Heart left ventricle (tissue), 16 donors: Measurements from ENCODE around the gene VPS54. TPM values are rescaled to one million over a fixed set of nuclear protein-coding genes. Genes with fewer than 3 reads are reported as not detected.

ENCODE experiments used
- ATAC-seq, 4 donors: fragments of 200-7000 bp; cut with Tn5 transposase; one replicate each; pipeline ENCODE4 v1.9.1; 2020 to 2022; ENCODE audit warnings: moderate library complexity in 4 of 4, mild to moderate bottlenecking in 3 of 4, moderate number of reproducible peaks in 1 of 4
- DNase-seq, 5 donors: peaks; one replicate each; pipeline ENCODE4 v3.0.0-alpha.2; 2020
- H3K27ac ChIP-seq, 12 donors: fragments of 200-600 bp; sonication (generic) in 4 of 12; one replicate each; pipeline versions ENCODE4 v1.5.0 to v1.8.0; 2016 to 2022; ENCODE audit warnings: mild to moderate bottlenecking in 2 of 12
- H3K27me3 ChIP-seq, 9 donors: fragments of 200-600 bp; sonication (generic) in 2 of 9; one replicate each; pipeline versions ENCODE4 v1.5.1 to v1.8.0; 2016 to 2022; ENCODE audit warnings: mild to moderate bottlenecking in 3 of 9
- H3K36me3 ChIP-seq, 9 donors: fragments of 200-600 bp; sonication (generic) in 2 of 9; one replicate each; pipeline versions ENCODE4 v1.5.0 to v1.8.0; 2018 to 2022; ENCODE audit warnings: mild to moderate bottlenecking in 2 of 9
- H3K4me1 ChIP-seq, 12 donors: fragments of 200-600 bp; sonication (generic) in 4 of 12; one replicate each; pipeline versions ENCODE4 v1.5.0 to v1.8.0; 2016 to 2022; ENCODE audit warnings: mild to moderate bottlenecking in 3 of 12
- H3K4me3 ChIP-seq, 12 donors: fragments of 200-600 bp; sonication (generic) in 4 of 12; one replicate each; pipeline versions ENCODE4 v1.5.0 to v1.8.0; 2017 to 2022; ENCODE audit warnings: mild to moderate bottlenecking in 9 of 12, moderate library complexity in 4 of 12
- H3K9me3 ChIP-seq, 12 donors: fragments of 200-600 bp; sonication (generic) in 4 of 12; one replicate each; pipeline versions ENCODE4 v1.5.0 to v1.8.0; 2016 to 2022; ENCODE audit warnings: mild to moderate bottlenecking in 1 of 12
- CTCF ChIP-seq, 12 donors: fragments of 200-600 bp; sonication (generic) in 4 of 12; IDR thresholded peaks; one replicate each; pipeline versions ENCODE4 v1.5.0 to v1.8.0; 2018 to 2022; ENCODE audit warnings: antibody characterized with exemption in 12 of 12, mild to moderate bottlenecking in 5 of 12
- POLR2A ChIP-seq, 2 donors: fragments of 450-650 bp; IDR thresholded peaks; one replicate each; pipeline ENCODE4 v1.6.1; 2017; ENCODE audit warnings: antibody characterized with exemption in 2 of 2, mild to moderate bottlenecking in 2 of 2, moderate library complexity in 2 of 2
- WGBS, 4 donors: extraction: QIAGEN DNeasy Blood & Tissue Kit in 2 of 4; methylation state at CpG; one replicate each; pipeline versions ENCODE4 v1.1.5 to v1.1.7; 2013 to 2018; 5-methylcytosine and 5-hydroxymethylcytosine counted together
- intact Hi-C, 10 donors: fragments of 100-400 bp; cut with DNase I; formaldehyde crosslinking; loops; one replicate each; pipeline versions ENCODE4 v1.11.1 to v1.14.2; 2022
- polyA plus RNA-seq, 2 donors: library from polyadenylated mRNA; stranded (reverse); fragments of 200-250 nt; gene quantifications; one replicate each; pipeline ENCODE4 v1.2.3, GENCODE V29; 2013
- total RNA-seq, 9 donors: library from RNA; depleted of rRNA in 2 of 9; stranded (reverse); fragments of >200 nt in 2 of 9; fragmentation: NEBNext Ultra II Directional in 3 of 9; extraction: Animal tissue kit (Norgen Biotek cat#: 25700) in 3 of 9; gene quantifications; one replicate each; pipeline versions ENCODE4 v1.1.0 to v1.2.4, GENCODE V29; 2016 to 2023
- donor health status: ischemic (EF 13 %, LVEDD 7.1; RV severe dilation, severe dysfunction).
- donor health status: healthy with polysubstance abuse.
- donor health status: DM: no; HTN: yes; CAD: no.
- donor health status: DM: no; HTN: no; CAD: no.
- donor health status: ischemic (EF 25% LVEDD 6.9; RV normal size, moderate dysfunction).
- donor health status: ischemic (EF 25% LVEDD 5.7; RV mildly dilated, moderate dysfunction).
- donor health status: healthy.
- donor health status: DM: yes; HTN: yes; CAD: no.
- donor health status: ischemic (EF 35%, LVEDD 5.7; RV mildly dilated, moderate dysfunction).
- donor health status: nonischemic (EF 11% LVEDD 7.7; RV severe dilation, severe dysfunction).
- donor health status: DM: yes; HTN: yes; CAD: no.
- donor health status: PGD.
- donor health status: ischemic (EF 29% LVEDD 5.4; RV normal size, mild dysfunction).
- donor health status: nonischemic (EF 23%, LVEDD 6.1; RV moderate dilation, normal function).

VPS54 gene
- total and polyA plus RNA-seq, 11 donors: 6.4 to 14.0 (median 9.4) TPM

- peaks cover 0 to 56% (median 49%) of the 10 kb centered on the region in 9 donors for H3K36me3 ChIP-seq
- peak overlapping the region in 7 of 12 donors; percentile 6 to 90 (median 32) for H3K27ac ChIP-seq
- peak overlapping the region in 1 of 12 donors; percentile 23 for H3K4me3 ChIP-seq
- ATAC-seq (no peak), DNase-seq (no peak)
- no peaks in the 10 kb centered on the region for H3K9me3 ChIP-seq
- TF ChIP-seq CTCF (IDR thresholded peaks at IDR 0.05) (no peak), POLR2A (IDR thresholded peaks at IDR 0.05) (no peak)
- intact Hi-C loops: loop anchor here in 1 of 10 donors (10.0 kb wide), 1 partner anchor 161 kb away; no protein-coding TSS in a partner anchor
- H3K4me1 ChIP-seq: peaks cover 8 to 62% (median 43%) of the 10 kb centered on the region in 12 donors
- whole genome bisulfite sequencing, 4 donors: 69 to 83% (median 72%) methylated on average over 5 of the region's 5 CpGs
- H3K27me3 ChIP-seq: no peaks in the 10 kb centered on the region
Measured at GRCh38 chr2:63856303-63856603, 163.0 kb downstream of the VPS54 start.

- intact Hi-C loops: loop anchor here in 1 of 10 donors (10.0 kb wide), 1 partner anchor 161 kb away; no protein-coding TSS in a partner anchor
- DNase-seq (no peak), ATAC-seq (peak in 2 of 4 donors; percentile 63 to 68)
- Histone ChIP-seq H3K27ac (peak overlapping the region in 9 of 12 donors; percentile 6 to 90 (median 28)), H3K27me3 (no peaks in the 10 kb centered on the region), H3K9me3 (no peaks in the 10 kb centered on the region), H3K36me3 (peaks cover 0 to 52% (median 45%) of the 10 kb centered on the region in 9 donors), H3K4me1 (peaks cover 10 to 62% (median 47%) of the 10 kb centered on the region in 12 donors), H3K4me3 (peak overlapping the region in 1 of 12 donors; percentile 23)
- 77 to 82% (median 79%) methylated on average over 14 of the region's 14 CpGs for WGBS, 4 donors
- TF ChIP-seq POLR2A (IDR thresholded peaks at IDR 0.05) (no peak), CTCF (IDR thresholded peaks at IDR 0.05) (no peak)
Measured at GRCh38 chr2:63855418-63856302, 163.6 kb downstream of the VPS54 start.

GRCh38 chr2:63853527-63854310 is 165.5 kb downstream of the VPS54 start:
- intact Hi-C loops: loop anchor here in 1 of 10 donors (10.0 kb wide), 1 partner anchor 159 kb away; no protein-coding TSS in a partner anchor
- H3K27ac ChIP-seq: peak overlapping the region in 10 of 12 donors; percentile 14 to 90 (median 31)

More at GRCh38 chr2:63853527-63854310, 165.5 kb downstream of the VPS54 start:
- no peak for TF ChIP-seq CTCF (IDR thresholded peaks at IDR 0.05)
- TF ChIP-seq POLR2A (IDR thresholded peaks at IDR 0.05): no peak
- DNase-seq (no peak), ATAC-seq (peak in 2 of 4 donors; percentile 13 to 29)
- Histone ChIP-seq H3K36me3 (peaks cover 0 to 33% (median 26%) of the 10 kb centered on the region in 9 donors), H3K9me3 (no peaks in the 10 kb centered on the region), H3K4me1 (peaks cover 10 to 81% (median 63%) of the 10 kb centered on the region in 12 donors), H3K27me3 (no peaks in the 10 kb centered on the region), H3K4me3 (no peak overlapping the region)
- 72 to 80% (median 76%) methylated on average over 4 of the region's 4 CpGs for WGBS, 4 donors
